H4 (cell line): ENCODE data around the gene SPR. TPM values are rescaled to one million over a fixed set of nuclear protein-coding genes. Genes with fewer than 3 reads are reported as not detected.
A peak's percentile ranks its signal among the peaks of the same experiment; 100 is the strongest.

Experiments
- DNase-seq: peaks from one replicate; pipeline ENCODE4 v3.0.0-alpha.2; 2015; ENCODE audit warnings: low spot score
- total RNA-seq: library from RNA; depleted of rRNA; stranded (reverse); fragments of >200 nt; shearing (Covaris generic); gene quantifications from 2 replicates; pipeline ENCODE4 v1.2.3, GENCODE V29; 2014

The SPR gene
- total RNA-seq, 1 experiment from 2014 or later = 52.5 TPM

DNA sequence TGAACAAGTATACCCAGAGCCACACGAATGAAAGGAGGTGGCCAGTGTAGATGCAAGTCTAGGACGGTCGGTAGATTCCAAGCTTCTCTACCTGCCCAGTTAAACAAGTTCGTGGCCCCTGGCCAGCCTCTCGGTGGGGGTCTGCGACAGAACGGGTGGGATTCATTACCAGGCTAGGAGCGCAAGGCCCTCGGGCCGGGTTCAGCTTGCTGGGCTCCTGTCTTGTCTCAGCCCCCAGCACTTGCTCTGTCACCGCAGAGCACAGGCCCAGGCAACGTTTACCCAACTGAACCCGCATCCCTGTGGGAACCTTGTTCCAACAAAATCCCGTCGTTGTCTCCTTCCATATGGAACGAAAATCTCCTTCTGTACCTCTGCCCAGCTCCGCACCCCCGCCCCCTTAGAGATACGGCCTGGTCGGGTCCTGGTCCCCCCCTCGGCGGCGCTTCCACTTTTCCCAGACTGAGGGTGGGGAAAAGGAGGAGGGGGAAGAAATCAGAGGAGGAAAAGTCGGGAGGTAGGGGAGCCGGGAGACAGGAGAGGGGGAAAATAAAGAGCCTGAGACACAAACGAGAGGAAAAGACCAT is 28.2 kb downstream of the SPR start:
- no peak for DNase-seq

DNA sequence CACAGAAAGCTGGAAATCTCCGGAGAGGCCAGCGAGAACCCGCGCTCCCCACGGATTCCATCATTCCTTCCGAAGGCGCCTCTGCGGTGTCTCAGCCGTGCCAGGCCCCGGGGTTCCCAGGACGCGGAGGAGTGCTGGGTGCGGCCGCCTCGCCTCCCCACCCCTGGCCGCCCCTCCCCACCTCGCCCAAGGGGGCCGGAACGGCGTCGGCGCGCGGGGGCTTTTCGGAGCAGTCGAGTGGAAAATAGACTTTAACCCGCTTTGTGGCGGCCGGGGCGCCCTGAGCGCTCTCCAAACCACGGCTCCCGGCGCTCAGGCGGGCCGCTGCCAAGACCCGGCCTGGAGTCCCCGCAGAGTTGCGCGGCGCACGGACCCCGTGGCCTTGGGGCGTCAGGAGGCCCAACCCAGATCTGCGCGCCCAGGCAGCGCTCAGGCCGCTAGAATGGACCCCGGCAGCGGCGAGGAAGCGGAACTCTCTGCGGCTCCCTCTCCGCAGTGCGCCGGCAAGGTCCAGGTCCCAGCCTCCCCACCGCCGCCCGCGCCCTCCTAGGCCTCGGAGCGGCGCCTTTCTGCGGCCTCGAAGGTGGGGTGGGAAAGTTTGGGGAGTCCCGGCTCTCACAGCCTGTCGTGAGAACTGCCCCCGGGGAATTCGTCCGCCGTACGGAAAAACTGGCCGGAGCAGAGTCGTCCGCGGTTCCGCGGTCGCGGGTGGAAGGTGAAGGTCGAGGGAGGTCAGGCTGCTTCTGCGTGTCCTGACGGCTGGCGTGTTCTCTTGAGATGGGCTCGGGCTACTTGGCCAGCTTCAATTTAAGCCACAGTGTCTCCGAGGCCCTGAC is 28.9 kb downstream of the SPR start:
- DNase-seq = no peak

DNA sequence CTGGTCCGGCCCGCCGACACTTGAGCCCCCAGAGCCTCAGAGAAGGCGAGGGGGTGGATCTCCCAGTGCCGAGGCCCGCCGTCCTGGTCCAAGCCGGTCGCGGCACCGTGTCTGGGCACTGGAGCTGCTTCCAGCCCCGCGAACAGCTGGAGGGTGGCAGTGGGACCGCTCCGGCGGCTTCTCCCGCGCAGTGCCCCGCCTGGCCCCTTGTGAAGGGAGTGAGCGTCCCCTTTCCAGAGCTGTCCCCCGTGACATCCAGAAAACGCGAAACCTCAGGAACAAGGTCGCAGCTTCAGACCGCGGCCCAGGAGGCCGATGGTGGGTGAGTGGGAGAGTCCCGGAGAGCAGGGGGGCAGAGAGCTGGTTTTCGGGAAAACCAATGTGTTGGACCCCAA is 29.5 kb downstream of the SPR start:
- DNase-seq = no peak

DNA sequence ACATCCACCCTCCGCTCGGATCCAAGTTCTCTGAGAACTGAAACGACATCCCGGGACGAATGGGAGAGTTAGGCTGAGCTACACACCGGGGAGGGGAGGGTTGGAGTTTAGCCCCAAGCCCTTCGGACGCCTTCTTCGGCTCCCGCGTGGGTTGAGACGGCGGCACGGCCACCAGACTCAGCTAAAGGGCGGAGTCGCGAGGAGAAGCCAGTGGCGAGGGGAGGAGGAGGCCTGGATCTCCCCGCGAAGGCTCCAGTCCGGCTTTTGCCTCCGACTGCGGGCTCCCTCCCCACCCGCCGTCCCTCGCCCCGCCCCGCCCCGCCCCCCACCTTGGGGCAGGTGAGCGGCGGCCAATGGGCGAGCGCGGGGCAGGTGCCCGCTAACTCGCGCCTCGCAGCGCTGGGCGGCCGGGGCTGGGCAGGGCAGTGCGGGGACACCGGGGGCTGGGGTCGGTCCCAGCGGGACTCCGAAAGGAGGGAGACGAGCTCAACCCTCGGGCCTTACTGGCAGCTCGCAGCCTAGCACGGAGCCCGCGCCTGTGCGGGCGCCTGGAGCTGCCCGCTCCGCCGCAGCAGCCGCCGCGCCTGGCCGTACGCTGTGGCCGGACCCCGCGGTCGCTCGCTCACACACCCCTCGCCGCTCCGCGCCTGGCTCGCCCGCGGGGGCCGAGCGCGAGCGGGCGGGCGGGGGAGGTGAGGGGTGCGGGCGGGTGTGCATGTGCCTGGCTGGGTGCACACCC is 30.1 kb downstream of the SPR start, which contains the start of gene EMX1:
EMX1 (plus strand) TSS at position 382 of the 739 bp plus-strand sequence; CDS start at position 716, 334 bp downstream.
- DNase-seq = peak; percentile 36

DNA sequence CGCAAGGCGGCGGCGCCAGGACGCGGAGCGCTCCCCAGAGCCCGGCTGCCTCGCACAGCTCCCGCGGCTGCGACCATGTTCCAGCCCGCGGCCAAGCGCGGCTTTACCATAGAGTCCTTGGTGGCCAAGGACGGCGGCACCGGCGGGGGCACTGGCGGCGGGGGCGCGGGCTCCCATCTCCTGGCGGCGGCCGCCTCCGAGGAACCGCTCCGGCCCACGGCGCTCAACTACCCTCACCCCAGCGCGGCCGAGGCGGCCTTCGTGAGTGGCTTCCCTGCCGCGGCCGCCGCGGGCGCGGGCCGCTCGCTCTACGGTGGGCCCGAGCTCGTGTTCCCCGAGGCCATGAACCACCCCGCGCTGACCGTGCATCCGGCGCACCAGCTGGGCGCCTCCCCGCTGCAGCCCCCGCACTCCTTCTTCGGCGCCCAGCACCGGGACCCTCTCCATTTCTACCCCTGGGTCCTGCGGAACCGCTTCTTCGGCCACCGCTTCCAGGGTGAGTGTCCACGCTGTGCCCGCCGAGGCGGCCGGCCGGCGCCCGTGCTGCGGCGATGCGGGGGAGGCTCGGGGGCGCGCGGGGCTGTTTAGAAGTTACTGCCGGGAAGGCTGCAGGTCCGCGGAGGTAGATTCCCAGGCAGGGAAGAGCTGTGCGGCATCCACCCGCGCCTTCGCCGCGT is 30.8 kb downstream of the SPR start:
- DNase-seq = no peak

DNA sequence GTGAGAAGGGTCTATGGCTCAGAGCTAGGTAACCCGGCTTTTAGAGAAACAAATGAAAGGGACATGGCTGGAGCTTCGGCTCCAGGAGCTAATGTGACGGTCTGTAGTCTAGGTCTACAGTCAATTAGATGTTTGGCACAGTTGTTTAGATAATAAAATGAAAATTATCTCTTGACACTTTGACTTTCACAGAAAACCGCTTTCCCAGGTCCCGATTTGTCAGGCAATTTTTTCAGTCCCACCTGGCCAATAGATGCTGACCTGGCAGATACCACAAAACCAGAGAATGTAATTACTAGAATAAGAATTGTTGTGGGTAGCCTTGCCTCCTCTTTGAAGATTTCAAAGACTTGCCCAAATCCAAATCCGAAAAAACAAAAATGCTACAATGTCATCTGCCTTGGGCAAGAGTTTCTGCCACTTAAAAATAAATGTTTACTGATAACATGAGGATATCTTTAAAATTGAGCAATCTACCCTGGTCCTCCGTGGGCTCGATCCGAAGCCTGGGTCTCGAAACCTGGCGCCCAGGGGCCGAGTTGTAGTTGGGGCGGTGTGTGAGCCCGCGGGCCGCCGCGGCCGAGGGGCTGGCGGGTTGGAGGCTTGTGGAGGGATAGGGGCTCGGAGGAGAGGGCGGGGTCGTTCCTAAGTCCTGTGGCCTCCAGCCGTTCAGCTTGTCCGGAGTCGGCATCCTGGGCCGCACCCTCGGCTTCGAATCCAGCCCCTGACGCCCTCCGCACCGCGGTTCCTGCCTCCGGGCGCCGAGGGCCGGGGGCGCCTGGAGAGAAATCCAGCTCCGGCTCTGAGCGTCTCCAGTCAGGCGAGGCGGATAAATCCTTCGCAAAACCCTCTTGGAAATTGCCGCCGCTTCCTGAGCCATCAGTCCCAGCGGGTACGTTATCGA is 32.5 kb downstream of the SPR start:
- no peak for DNase-seq

DNA sequence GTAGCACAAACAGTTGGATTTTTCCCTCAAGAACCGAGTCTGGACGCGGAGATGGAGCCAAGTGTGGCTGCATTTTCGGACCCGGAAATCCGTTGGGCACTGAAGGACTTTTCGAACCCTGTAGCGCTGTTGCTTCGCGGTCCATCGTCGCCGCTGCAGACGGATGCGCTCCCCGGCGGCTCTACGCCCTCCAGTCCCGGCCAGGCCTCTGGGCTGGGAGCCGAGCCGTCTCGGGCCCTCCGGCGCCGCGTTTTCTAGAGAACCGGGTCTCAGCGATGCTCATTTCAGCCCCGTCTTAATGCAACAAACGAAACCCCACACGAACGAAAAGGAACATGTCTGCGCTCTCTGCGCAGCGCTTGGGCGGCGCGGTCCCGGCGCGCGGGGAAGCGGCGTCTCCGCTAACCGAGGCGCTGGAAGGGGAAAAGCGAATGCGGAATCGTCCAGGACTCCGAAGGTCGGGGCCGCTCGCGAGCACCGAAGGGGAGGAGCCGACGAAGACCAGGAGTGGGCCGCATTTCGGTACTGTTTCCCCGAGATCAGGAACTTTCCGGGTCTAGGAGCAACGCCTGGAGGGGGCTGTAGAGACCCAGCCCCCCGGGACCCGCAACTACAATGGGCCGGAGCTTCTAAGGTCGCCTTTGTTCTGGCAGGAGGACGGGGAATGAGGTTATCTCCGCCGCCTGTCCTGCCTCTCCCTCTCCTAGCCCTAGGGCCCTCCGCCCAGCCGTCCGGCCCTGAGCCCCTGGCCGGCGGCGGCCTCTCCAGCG is 33.3 kb downstream of the SPR start:
- DNase-seq = no peak

DNA sequence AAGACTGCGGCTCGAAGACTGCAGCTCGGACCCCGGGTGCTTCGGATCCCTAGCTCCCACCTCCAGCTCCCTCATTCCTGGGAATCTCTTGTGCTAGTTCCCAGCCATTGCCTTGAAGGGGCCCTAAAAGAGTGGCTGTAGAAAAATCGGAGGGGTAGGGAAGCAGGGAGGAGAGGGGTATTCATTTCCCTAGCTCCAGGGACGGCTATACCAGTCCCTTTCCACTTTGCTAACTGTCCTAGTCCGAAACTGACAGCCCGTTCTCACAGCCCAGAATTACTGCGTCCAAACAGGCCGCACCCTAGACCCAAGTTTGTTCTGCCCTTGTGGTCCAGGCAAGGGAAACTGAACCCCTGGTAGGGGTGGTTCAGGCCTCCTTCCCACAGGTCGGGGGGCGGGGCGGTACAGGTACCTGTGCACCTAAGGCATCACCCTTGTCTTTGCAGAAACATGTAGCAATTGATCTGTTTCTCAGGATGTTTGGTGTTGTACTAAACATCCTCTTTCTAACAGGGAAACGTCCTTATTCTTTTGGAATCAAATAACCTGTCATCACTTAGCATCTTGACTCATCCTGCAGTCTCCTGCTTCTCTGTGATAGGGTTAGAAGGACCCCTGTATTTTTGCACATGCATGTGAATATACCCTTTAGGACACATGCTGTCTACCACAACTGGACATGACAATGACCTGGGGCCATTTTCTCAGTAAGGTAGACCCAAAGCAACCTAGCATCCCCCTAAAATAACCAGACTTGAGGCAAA is 34.1 kb downstream of the SPR start:
- DNase-seq = no peak

DNA sequence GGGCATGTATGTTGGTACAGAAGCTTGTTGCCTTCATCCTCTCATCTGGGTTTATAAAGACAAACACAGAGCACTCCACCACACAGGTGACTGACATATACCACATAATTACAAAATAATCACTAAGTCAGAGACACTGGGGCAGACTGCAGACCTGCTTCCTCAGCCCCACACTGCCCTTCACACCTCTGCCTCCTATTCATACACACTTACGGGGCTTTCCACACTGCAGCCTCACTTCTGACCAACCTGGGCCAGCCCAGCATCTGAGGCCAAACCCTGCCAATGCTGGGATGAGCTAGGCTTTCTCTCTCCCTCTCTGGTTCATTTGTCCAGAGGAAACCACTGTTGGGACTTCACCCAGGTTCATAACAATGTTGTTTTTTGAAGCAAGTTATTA is 34.6 kb downstream of the SPR start:
- no peak for DNase-seq

DNA sequence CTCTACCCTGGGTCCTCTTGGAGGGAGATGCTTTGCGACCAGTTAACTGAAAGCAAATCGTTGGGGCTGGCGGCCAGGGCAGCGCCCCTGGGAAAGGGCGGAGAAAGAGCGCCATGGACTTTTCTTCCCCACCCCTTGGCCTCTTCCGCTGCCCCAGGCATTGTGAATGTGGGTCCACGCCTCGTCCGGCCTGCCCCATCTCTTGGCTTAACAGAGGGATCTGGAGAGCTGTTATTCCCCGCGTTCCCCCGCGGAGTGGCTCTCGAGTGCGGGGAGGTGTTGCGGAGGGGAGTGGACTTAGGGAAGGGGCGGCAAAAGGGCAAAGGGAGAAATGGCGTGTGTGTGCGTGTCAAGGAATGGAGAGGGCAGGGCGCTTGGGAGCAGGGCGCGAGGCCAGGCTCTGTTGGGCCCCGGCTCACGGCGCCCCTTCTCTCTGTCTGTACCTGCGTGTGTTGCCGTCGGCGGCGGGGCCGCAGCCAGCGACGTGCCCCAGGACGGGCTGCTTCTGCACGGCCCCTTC is 36.7 kb downstream of the SPR start:
- no peak for DNase-seq

DNA sequence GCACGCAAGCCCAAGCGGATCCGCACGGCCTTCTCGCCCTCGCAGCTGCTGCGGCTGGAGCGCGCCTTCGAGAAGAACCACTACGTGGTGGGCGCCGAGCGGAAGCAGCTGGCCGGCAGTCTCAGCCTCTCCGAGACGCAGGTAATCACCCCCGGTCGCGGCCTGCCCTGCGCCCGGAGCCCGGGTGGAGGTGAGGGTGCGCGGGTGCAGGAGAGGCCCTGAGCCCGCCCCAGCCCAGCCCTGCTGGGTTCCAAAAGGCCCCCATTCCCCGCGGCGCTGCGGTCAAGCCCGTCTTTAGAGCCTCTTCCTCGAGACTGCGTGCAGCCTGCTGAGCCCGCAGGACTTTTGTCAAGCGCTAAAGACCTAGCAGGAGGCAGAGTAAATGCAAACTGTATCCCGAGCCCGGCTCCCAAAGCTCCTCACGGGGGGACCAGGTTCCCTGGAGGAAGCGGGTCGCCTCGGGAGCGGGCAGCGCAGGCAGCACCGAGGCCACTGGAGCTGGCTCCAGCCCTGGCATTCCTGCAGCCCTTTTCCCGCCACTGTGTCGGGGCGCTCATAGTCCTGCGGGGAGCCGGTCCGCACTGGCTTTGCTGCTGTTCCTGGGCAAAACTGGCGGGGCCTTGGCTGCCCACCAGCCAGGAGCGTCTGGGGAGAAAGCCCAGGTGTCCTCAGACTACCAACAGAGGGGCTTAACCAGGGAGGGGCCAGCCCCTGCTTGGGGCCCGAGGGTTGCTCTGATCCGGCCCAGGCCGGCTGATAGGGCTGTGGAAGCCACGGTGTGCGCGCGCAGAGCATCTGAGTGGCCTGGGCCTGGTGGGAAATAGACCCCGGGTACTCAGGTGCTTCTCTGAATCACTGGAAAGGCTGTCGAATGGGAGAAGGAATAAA is 37.4 kb downstream of the SPR start:
- DNase-seq = no peak

DNA sequence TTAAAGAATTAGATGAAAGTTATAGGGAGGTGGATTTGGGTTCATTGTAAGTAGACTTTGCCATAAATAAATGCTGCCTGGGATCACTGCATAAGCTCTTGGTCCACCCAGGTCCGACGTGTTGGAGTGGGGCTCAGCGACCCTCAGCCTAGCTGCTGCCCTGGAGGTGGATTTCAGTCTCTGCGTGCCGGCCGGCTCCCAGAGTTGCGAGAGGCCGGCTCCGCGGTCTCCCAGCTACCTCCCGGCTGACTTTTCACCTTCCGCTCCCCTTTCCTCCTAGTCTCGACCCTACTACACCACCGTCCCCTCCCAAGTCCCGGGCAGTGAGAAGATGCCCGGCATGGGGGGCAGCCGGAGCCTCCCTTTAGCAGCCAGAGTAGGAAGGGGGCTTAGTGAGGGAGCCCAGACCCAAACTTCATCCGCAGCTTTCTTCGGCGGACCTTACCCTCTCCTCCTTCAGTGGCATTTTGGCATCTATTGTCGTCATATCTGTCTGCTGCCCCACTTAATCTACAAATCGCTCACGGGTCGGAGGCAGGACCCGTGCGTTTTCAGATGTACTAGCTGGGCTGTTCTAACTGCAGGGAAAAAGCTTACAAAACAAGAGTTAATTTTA is 38.2 kb downstream of the SPR start:
- DNase-seq = no peak

DNA sequence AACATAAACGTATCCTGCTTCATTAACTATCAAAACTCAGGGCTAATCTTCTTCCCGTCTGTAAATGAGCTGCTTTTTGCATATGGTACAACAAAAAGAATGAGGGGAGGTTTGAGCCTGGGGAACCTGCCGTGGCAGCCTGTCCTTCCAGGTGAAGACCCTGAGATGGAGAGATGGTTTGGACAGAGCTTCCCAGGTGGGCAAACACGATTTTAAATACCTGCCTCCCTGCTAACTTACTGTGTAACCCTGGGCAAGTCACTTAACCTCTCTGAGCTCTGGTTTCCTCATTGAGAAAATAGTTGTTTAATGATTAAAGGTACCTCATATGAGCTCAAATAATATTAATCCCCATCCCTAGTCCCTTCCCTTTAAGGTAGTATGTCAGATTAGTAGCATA is 39.2 kb downstream of the SPR start:
- no peak for DNase-seq

DNA sequence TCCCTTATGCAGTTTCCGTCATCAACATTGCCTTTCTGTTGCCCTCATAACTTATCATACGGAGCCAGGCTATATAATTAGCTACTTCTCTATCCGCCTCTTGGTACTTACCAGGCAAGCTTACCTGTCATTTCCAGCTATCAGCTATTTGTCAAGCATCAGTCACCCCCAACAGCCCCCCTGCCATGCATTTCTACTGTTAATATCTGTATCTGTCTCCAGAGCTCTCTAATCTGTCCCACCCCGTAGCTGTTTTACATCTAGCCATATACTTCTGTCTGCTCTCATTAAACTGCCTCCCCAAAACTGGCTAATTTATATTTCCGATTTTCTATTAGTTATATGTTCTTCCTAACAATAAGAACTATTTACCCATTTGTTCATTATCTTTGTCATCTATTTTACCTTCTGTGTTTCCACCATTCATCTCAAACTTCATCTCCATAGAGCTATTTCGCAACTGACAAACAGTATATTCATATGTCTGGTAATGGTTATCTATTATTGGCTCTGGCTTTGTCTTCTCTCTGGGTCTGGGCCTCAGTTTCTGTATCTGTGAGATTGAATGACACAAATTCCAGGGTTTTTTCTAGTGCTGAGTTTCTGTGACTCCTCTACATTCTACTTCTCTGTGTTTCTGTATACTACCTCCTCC is 39.7 kb downstream of the SPR start:
- no peak for DNase-seq

DNA sequence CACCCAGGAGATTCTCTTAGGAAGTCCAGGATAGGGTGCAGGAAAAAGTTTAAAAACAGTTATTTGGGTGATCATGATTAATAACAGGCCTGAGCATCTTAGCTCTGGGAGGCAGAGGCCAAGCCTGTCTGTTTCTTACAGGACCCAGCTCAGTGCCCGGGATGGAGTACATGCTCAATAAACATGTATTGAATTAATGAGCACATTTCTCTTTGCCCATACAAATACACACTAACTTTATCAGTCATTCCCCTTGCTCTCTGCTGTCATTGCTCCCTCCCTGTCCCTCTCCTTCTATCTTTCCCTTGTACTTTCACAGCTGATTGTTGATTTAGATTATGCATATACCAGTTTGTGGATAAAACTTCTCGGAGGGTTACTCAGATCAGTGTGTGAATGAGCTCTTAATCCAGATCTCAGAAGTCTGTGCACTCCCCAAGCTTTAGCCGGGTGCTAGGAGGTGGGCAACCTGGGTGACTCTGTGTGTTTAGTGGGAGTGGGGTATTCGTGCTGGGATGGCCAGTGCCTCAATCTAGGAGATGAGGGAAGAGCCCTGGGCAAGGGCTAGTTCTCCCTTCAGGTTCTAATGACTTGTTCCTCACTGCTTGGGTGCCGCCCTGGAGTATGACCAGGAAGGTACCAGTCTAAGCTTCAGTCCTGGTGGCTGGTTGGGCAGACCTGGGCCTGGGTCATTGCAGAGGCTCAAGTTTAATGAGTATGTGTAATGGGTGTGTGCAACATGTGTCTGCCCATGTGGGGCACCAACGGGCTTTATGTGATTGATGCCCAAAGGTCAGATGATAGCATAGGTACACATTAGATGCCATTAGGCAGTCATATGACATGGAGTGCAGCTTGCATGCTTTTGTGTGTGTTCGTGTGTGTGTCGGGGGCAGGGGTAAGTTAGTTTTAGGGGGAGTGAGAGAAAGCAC is 40.7 kb downstream of the SPR start:
- DNase-seq = no peak

DNA sequence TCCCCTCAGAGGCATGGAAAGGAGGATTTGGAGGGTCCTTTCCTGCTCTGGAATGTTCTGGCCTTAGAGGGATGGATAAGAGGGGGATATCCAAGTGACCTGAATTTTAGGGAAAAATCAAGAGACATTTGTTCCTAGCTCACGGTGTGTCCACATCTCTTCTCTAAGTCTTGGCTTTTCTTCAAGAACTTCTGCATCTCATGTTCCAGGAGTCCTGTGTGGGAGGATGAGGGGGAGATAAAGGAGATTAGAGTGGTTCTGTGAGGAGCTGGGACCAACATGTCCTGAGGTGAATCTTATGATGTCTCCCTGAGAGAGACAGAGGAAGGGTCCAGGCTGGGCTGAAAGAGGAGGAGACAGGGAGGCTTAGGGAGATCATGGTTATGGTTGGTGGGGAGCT is 41.8 kb downstream of the SPR start:
- no peak for DNase-seq
